H9 (cell line): ENCODE results near the gene PM20D1. TPM values are rescaled to one million over a fixed set of nuclear protein-coding genes. Genes with fewer than 3 reads are reported as not detected.

Experiments used
- DNase-seq: peaks from one replicate; pipeline ENCODE4 v3.0.0-alpha.2; 2017
- H2AFZ ChIP-seq: one replicate; pipeline ENCODE4 v1.6.1; 2013; ENCODE audit warnings: mild to moderate bottlenecking, low read length, control low read depth, moderate library complexity
- H2AK5ac ChIP-seq: 2 replicates; pipeline ENCODE4 v1.6.1; 2013; ENCODE audit warnings: low read length, control low read depth, mixed read lengths; ENCODE audit not compliant: insufficient read length
- H2BK120ac ChIP-seq: one replicate; pipeline ENCODE4 v1.6.1; 2013; ENCODE audit warnings: low read depth, mild to moderate bottlenecking, low read length, control low read depth, inconsistent platforms; ENCODE audit not compliant: poor library complexity, severe bottlenecking
- H2BK12ac ChIP-seq: 2 replicates; pipeline ENCODE4 v1.6.1; 2013; ENCODE audit warnings: low read length, control low read depth, mixed read lengths, low read depth; ENCODE audit not compliant: insufficient read length
- H2BK15ac ChIP-seq: 2 replicates; pipeline ENCODE4 v1.6.1; 2013; ENCODE audit warnings: low read depth, low read length, control low read depth
- H2BK20ac ChIP-seq: one replicate; pipeline ENCODE4 v1.6.1; 2013; ENCODE audit warnings: low read depth, mild to moderate bottlenecking, low read length, control low read depth, inconsistent platforms; ENCODE audit not compliant: poor library complexity, severe bottlenecking
- H2BK5ac ChIP-seq: 2 replicates; pipeline ENCODE4 v1.6.1; 2013; ENCODE audit warnings: low read length, control low read depth, mixed read lengths; ENCODE audit not compliant: insufficient read length
- H3K14ac ChIP-seq: 2 replicates; pipeline ENCODE4 v1.6.1; 2013; ENCODE audit warnings: low read length, control low read depth; ENCODE audit not compliant: insufficient read depth
- H3K18ac ChIP-seq: 2 replicates; pipeline ENCODE4 v1.6.1; 2013; ENCODE audit warnings: low read depth, mild to moderate bottlenecking, mixed read lengths, low read length, control low read depth; ENCODE audit not compliant: insufficient read length
- H3K23ac ChIP-seq: 2 replicates; pipeline ENCODE4 v1.6.1; 2013; ENCODE audit warnings: low read length, control low read depth, mixed read lengths, low read depth; ENCODE audit not compliant: insufficient read length
- H3K23me2 ChIP-seq: 2 replicates; pipeline ENCODE4 v1.6.1; 2013; ENCODE audit warnings: low read depth, mild to moderate bottlenecking, mixed read lengths, low read length, control low read depth; ENCODE audit not compliant: insufficient read length, poor library complexity, severe bottlenecking
- H3K27ac ChIP-seq: 2 replicates; pipeline ENCODE4 v1.5.1; 2013; ENCODE audit warnings: low read length, control low read depth, mixed read lengths, low read depth; ENCODE audit not compliant: insufficient read length
- H3K27me3 ChIP-seq: 2 replicates; pipeline ENCODE4 v1.6.1; 2013; ENCODE audit warnings: low read length, control low read depth, inconsistent platforms; ENCODE audit not compliant: insufficient read depth
- H3K4ac ChIP-seq: 2 replicates; pipeline ENCODE4 v1.6.1; 2013; ENCODE audit warnings: low read depth, mild to moderate bottlenecking, control low read depth, inconsistent platforms, low read length, moderate library complexity
- H3K4me1 ChIP-seq: 2 replicates; pipeline ENCODE4 v1.6.1; 2013; ENCODE audit warnings: low read length, control low read depth, inconsistent platforms; ENCODE audit not compliant: insufficient read depth
- H3K4me2 ChIP-seq: 2 replicates; pipeline ENCODE4 v1.6.1; 2013; ENCODE audit warnings: low read length, control low read depth, mixed read lengths; ENCODE audit not compliant: insufficient read length, insufficient read depth
- H3K56ac ChIP-seq: 2 replicates; pipeline ENCODE4 v1.6.1; 2013; ENCODE audit warnings: low read depth, mild to moderate bottlenecking, mixed read lengths, low read length, control low read depth; ENCODE audit not compliant: insufficient read length
- H3K79me1 ChIP-seq: 2 replicates; pipeline ENCODE4 v1.6.1; 2013; ENCODE audit warnings: low read depth, mild to moderate bottlenecking, moderate library complexity, low read length, control low read depth, inconsistent platforms; ENCODE audit not compliant: insufficient read depth, poor library complexity, severe bottlenecking
- H3K79me2 ChIP-seq: 2 replicates; pipeline ENCODE4 v1.6.1; 2013; ENCODE audit warnings: low read length, control low read depth, inconsistent platforms; ENCODE audit not compliant: insufficient read depth
- H3K9ac ChIP-seq: 2 replicates; pipeline ENCODE4 v1.6.1; 2013; ENCODE audit warnings: low read length, control low read depth, mixed read lengths; ENCODE audit not compliant: insufficient read length; ENCODE audit errors: extremely low read depth
- H3K9me3 ChIP-seq: one replicate; pipeline ENCODE4 v1.6.1; 2013; ENCODE audit warnings: low read depth, low read length, inconsistent platforms; ENCODE audit not compliant: control insufficient read depth
- H3T11ph ChIP-seq: one replicate; pipeline ENCODE4 v1.6.1; 2013; ENCODE audit warnings: mild to moderate bottlenecking, low read length, control low read depth, inconsistent platforms
- H4K20me1 ChIP-seq: one replicate; pipeline ENCODE4 v1.6.1; 2013; ENCODE audit not compliant: control insufficient read depth, insufficient read length, insufficient read depth
- H4K5ac ChIP-seq: 2 replicates; pipeline ENCODE4 v1.6.1; 2013; ENCODE audit warnings: low read depth, mild to moderate bottlenecking, mixed read lengths, low read length, control low read depth; ENCODE audit not compliant: insufficient read length
- H4K8ac ChIP-seq: replicated peaks from 2 replicates; pipeline ENCODE4 v1.6.1; 2013; ENCODE audit warnings: low read length, control low read depth, mixed read lengths, low read depth; ENCODE audit not compliant: insufficient read length
- H4K91ac ChIP-seq: 2 replicates; pipeline ENCODE4 v1.6.1; 2013; ENCODE audit warnings: low read depth, mild to moderate bottlenecking, moderate library complexity, mixed read lengths, low read length, control low read depth; ENCODE audit not compliant: insufficient read length
- H3K27ac Mint-ChIP-seq, 3 experiments: 2 replicates in 2 of 3; 3 replicates in 1 of 3; pipeline ENCODE4 v1.8.0; 2020 to 2021; ENCODE audit warnings: mixed read lengths in 3 of 3, mild to moderate bottlenecking in 1 of 3, moderate library complexity in 1 of 3
- H3K27me3 Mint-ChIP-seq: 2 replicates; pipeline ENCODE4 v1.8.0; 2021; ENCODE audit warnings: low read depth, mild to moderate bottlenecking, moderate library complexity, mixed read lengths
- H3K36me3 Mint-ChIP-seq, 3 experiments: 2 replicates in 2 of 3; 3 replicates in 1 of 3; pipeline ENCODE4 v1.8.0; 2020 to 2021; ENCODE audit warnings: low read depth in 3 of 3, mixed read lengths in 3 of 3; ENCODE audit not compliant: insufficient read depth in 1 of 3
- H3K4me1 Mint-ChIP-seq, 2 experiments: 2 replicates each; pipeline ENCODE4 v1.8.0; 2020; ENCODE audit warnings: mixed read lengths in 2 of 2
- H3K4me3 Mint-ChIP-seq, 2 experiments: 2 replicates in 1 of 2; 3 replicates in 1 of 2; pipeline ENCODE4 v1.8.0; 2020 to 2021; ENCODE audit warnings: mild to moderate bottlenecking in 2 of 2, mixed read lengths in 2 of 2, moderate library complexity in 1 of 2
- H3K9me3 Mint-ChIP-seq, 2 experiments: 2 replicates in 1 of 2; 3 replicates in 1 of 2; pipeline ENCODE4 v1.8.0; 2020; ENCODE audit warnings: mild to moderate bottlenecking in 2 of 2, mixed read lengths in 2 of 2, moderate library complexity in 1 of 2
- CTCF ChIP-seq: fragments of 200-600 bp; sonication (generic); conservative IDR thresholded peaks from 3 replicates; pipeline ENCODE4 v1.8.0; 2021; ENCODE audit warnings: antibody characterized with exemption, mild to moderate bottlenecking
- WGBS: extraction: QIAGEN DNeasy Blood & Tissue Kit; methylation state at CpG from one replicate; pipeline ENCODE4 v1.1.7; 2013; ENCODE audit warnings: missing lambda C conversion rate, low lambda C conversion rate, mixed read lengths; ENCODE audit not compliant: insufficient read length; ENCODE audit errors: extremely low coverage; 5-methylcytosine and 5-hydroxymethylcytosine counted together
- total RNA-seq: library from RNA; stranded (reverse); gene quantifications from 2 replicates; pipeline ENCODE4 v1.2.1, GENCODE V29; 2021

The PM20D1 gene
- total RNA-seq, 1 experiment from 2014 or later = not detected

- no peak for DNase-seq
- Histone ChIP-seq H4K91ac (no peak overlapping the region), H3T11ph (no peak overlapping the region), H3K79me1 (no peaks in the 10 kb centered on the region), H3K79me2 (no peaks in the 10 kb centered on the region), H3K23ac (no peak overlapping the region), H3K9ac (no peak overlapping the region), H3K18ac (no peak overlapping the region), H2BK5ac (no peak overlapping the region), H3K56ac (no peak overlapping the region), H3K14ac (no peak overlapping the region), H3K23me2 (no peaks in the 10 kb centered on the region), H3K4me1 (no peaks in the 10 kb centered on the region), H3K4ac (no peak overlapping the region), H4K8ac (no peak overlapping the region), H2BK15ac (no peak overlapping the region), H3K27me3 (no peaks in the 10 kb centered on the region), H4K20me1 (no peaks in the 10 kb centered on the region), H2BK20ac (no peak overlapping the region), H3K9me3 (no peaks in the 10 kb centered on the region), H2BK12ac (no peak overlapping the region), H2AK5ac (no peak overlapping the region), H2BK120ac (no peak overlapping the region), H3K4me2 (no peak overlapping the region), H3K27ac (no peak overlapping the region), H4K5ac (no peak overlapping the region), H2AFZ (no peak overlapping the region)
- Mint-ChIP-seq H3K27ac (no peak overlapping the region), H3K27me3 (no peaks in the 10 kb centered on the region), H3K36me3 (peaks cover 0 to 4% (median 4%) of the 10 kb centered on the region in 3 experiments; a peak in 3 of 7 replicates), H3K9me3 (peaks cover 4 to 5% of the 10 kb centered on the region in 2 experiments; a peak in 3 of 5 replicates), H3K4me1 (peaks cover 28 to 30% of the 10 kb centered on the region in 2 experiments), H3K4me3 (no peak overlapping the region)
- TF ChIP-seq CTCF = no peak
- WGBS = no CpG with 5 or more reads among the region's 2 CpGs
Observed at GRCh38 chr1:205822397-205822796, 27.5 kb downstream of the PM20D1 start.
